Fibroblast of skin of right quadriceps (primary cell): ENCODE measurements around the gene PKMYT1.

Experiments used
- DNase-seq: peaks from one replicate; pipeline ENCODE4 v3.0.0-alpha.2; 2013

PKMYT1 gene

GRCh38 chr16:2971985-2972784 lies 8.1 kb downstream of the PKMYT1 start:
- no peak for DNase-seq

- DNase-seq = no peak
Observed at GRCh38 chr16:2971134-2971984, 8.9 kb downstream of the PKMYT1 start.

- DNase-seq = no peak
Observed at GRCh38 chr16:2970563-2970962, 9.7 kb downstream of the PKMYT1 start.

- DNase-seq = peak; percentile 52
Observed at GRCh38 chr16:2969545-2970521, 10.4 kb downstream of the PKMYT1 start.

GRCh38 chr16:2968738-2969544 lies 11.3 kb downstream of the PKMYT1 start, which contains the start of gene PAQR4:
TSS of gene PAQR4 (plus strand) at chr16:2969348. CDS start at chr16:2969675, 327 bp downstream.
- DNase-seq = peak; percentile 82

- no peak for DNase-seq
Observed at GRCh38 chr16:2968368-2968737, 11.9 kb downstream of the PKMYT1 start.

GRCh38 chr16:2967721-2968161 lies 12.5 kb downstream of the PKMYT1 start:
- no peak for DNase-seq

GRCh38 chr16:2967211-2967631 lies 13.0 kb downstream of the PKMYT1 start:
- DNase-seq = no peak

- no peak for DNase-seq
Observed at GRCh38 chr16:2966808-2967191, 13.4 kb downstream of the PKMYT1 start.

- no peak for DNase-seq
Observed at GRCh38 chr16:2966043-2966807, 14.0 kb downstream of the PKMYT1 start.

- no peak for DNase-seq
Observed at GRCh38 chr16:2964475-2965336, 15.5 kb downstream of the PKMYT1 start.

GRCh38 chr16:2963723-2964474 lies 16.3 kb downstream of the PKMYT1 start, which contains the start of gene KREMEN2:
TSS of gene KREMEN2 (plus strand) at chr16:2964275. CDS start at chr16:2964521, 246 bp downstream.
- no peak for DNase-seq

GRCh38 chr16:2963074-2963722 lies 17.0 kb downstream of the PKMYT1 start:
- no peak for DNase-seq

GRCh38 chr16:2962334-2963073 lies 17.7 kb downstream of the PKMYT1 start:
- no peak for DNase-seq

- no peak for DNase-seq
Observed at GRCh38 chr16:2960183-2961010, 19.8 kb downstream of the PKMYT1 start.

- DNase-seq = no peak
Observed at GRCh38 chr16:2959206-2959605, 21.0 kb downstream of the PKMYT1 start.

- no peak for DNase-seq
Observed at GRCh38 chr16:2956579-2956956, 23.7 kb downstream of the PKMYT1 start.
